Measurements from ENCODE around the gene APBB1.

DNA sequence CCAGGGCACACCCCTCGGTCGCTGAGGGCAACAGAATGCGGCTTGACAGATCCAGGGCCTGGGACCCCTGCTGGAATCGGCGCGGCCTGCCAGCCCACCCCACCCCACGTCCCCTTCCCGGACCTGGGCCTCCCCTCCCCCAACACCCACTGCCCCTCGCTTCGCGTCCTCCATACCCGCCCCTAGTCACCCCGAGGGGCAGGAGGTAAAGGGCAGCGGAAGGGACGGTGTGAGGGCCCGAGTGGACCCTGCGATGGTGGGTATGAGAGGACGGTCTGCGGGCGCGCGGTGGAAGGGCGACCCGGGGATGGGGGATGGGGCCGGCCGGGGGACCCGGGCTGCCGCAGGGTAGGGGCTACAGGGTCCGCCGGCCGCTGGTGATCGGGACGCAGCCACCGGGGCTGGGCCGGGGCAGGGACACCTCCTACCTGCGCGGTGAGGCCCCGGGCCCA lies 311 bp downstream of the APBB1 start:
- TF ChIP-seq, protein P1, sequence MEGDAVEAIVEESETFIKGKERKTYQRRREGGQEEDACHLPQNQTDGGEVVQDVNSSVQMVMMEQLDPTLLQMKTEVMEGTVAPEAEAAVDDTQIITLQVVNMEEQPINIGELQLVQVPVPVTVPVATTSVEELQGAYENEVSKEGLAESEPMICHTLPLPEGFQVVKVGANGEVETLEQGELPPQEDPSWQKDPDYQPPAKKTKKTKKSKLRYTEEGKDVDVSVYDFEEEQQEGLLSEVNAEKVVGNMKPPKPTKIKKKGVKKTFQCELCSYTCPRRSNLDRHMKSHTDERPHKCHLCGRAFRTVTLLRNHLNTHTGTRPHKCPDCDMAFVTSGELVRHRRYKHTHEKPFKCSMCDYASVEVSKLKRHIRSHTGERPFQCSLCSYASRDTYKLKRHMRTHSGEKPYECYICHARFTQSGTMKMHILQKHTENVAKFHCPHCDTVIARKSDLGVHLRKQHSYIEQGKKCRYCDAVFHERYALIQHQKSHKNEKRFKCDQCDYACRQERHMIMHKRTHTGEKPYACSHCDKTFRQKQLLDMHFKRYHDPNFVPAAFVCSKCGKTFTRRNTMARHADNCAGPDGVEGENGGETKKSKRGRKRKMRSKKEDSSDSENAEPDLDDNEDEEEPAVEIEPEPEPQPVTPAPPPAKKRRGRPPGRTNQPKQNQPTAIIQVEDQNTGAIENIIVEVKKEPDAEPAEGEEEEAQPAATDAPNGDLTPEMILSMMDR (IDR thresholded peaks at IDR 0.05; ENCODE audit: low read depth, low read length), result no peak
- TF ChIP-seq POLR2A (IDR thresholded peaks at IDR 0.05; ENCODE audit: extremely low read depth, insufficient read length), result no peak

Measured in NB4 (cell line).